Ishikawa (cell line): ENCODE measurements around the gene ATF6.

Experiments used
- CEBPB ChIP-seq: IDR thresholded peaks from 2 replicates; pipeline ENCODE4 v1.6.1; 2012
- EP300 ChIP-seq: IDR thresholded peaks from 2 replicates; pipeline ENCODE4 v1.6.1; 2012; ENCODE audit warnings: borderline replicate concordance
- MAX ChIP-seq: IDR thresholded peaks from 2 replicates; pipeline ENCODE4 v1.6.1; 2012
- TCF12 ChIP-seq: IDR thresholded peaks from 2 replicates; pipeline ENCODE4 v1.6.1; 2012; ENCODE audit warnings: low read depth

- TF ChIP-seq MAX (no peak), EP300 (no peak), CEBPB (no peak), TCF12 (no peak)
Observed at GRCh38 chr1:161816201-161816600, 50.1 kb downstream of the ATF6 start.
